CD4-positive, alpha-beta T cell (primary cell): ENCODE data around the gene ABCA13. TPM values are rescaled to one million over a fixed set of nuclear protein-coding genes. Genes with fewer than 3 reads are reported as not detected.
A peak's percentile ranks its signal among the peaks of the same experiment; 100 is the strongest.

Source experiments
- ATAC-seq: fragments of 200-7000 bp; cut with Tn5 transposase; one replicate; pipeline ENCODE4 v1.10.0; 2022; ENCODE audit warnings: mild to moderate bottlenecking; ENCODE audit not compliant: poor library complexity
- CTCF ChIA-PET: fragments of 350-600 bp; sonication (Branson Sonifier 250); formaldehyde crosslinking; loops from one replicate; lab custom pipeline; 2021; ENCODE audit warnings: antibody characterized with exemption, inconsistent platforms; lab: Charles Lee
- POLR2A ChIA-PET: fragments of 350-600 bp; sonication (Branson Sonifier 250); formaldehyde crosslinking; loops from one replicate; lab custom pipeline; 2021; ENCODE audit warnings: antibody characterized with exemption, inconsistent platforms; lab: Charles Lee
- DNase-seq, 14 experiments: peaks; one replicate each; pipeline ENCODE4 v3.0.0-alpha.2; 2013 to 2020; ENCODE audit warnings: mixed read lengths in 2 of 14
- H3K27ac ChIP-seq, 2 donors: one replicate each; pipeline versions ENCODE4 v1.5.1 to v1.7.0; 2013; ENCODE audit warnings: low read length in 2 of 2, low read depth in 1 of 2, mild to moderate bottlenecking in 1 of 2
- H3K27me3 ChIP-seq, 2 experiments: 1 replicate in 1 of 2; 2 replicates in 1 of 2; pipeline versions ENCODE4 v1.6.1 to v1.7.0; 2013; ENCODE audit warnings: low read length in 2 of 2, control low read depth in 1 of 2, mild to moderate bottlenecking in 1 of 2, moderate library complexity in 1 of 2; ENCODE audit not compliant: insufficient read depth in 2 of 2, control insufficient read depth in 1 of 2
- H3K36me3 ChIP-seq: one replicate; pipeline ENCODE4 v1.6.1; 2013; ENCODE audit warnings: low read length, control low read depth; ENCODE audit not compliant: insufficient read depth
- H3K4me1 ChIP-seq: one replicate; pipeline ENCODE4 v1.6.1; 2013; ENCODE audit warnings: low read length, control low read depth; ENCODE audit not compliant: insufficient read depth
- H3K4me3 ChIP-seq: one replicate; pipeline ENCODE4 v1.5.1; 2013; ENCODE audit warnings: mild to moderate bottlenecking, low read length, moderate library complexity
- H3K9me3 ChIP-seq, 2 experiments: 1 replicate in 1 of 2; 2 replicates in 1 of 2; pipeline versions ENCODE4 v1.6.1 to v1.7.0; 2013; ENCODE audit warnings: low read length in 2 of 2, mild to moderate bottlenecking in 2 of 2, control low read depth in 1 of 2, moderate library complexity in 1 of 2; ENCODE audit not compliant: control insufficient read depth in 1 of 2, insufficient read depth in 1 of 2
- H3K27ac Mint-ChIP-seq: one replicate; pipeline ENCODE4 v1.8.0; 2020; ENCODE audit warnings: mixed read lengths
- H3K27me3 Mint-ChIP-seq: one replicate; pipeline ENCODE4 v1.8.0; 2021; ENCODE audit warnings: mixed read lengths
- H3K36me3 Mint-ChIP-seq: one replicate; pipeline ENCODE4 v1.8.0; 2021; ENCODE audit warnings: low read depth, mixed read lengths
- H3K4me1 Mint-ChIP-seq: one replicate; pipeline ENCODE4 v1.8.0; 2021; ENCODE audit warnings: low read depth, mixed read lengths
- H3K4me3 Mint-ChIP-seq: one replicate; pipeline ENCODE4 v1.8.0; 2020; ENCODE audit warnings: mild to moderate bottlenecking, mixed read lengths
- H3K9me3 Mint-ChIP-seq: one replicate; pipeline ENCODE4 v1.8.0; 2020; ENCODE audit warnings: mixed read lengths
- CTCF ChIP-seq: fragments of 200-600 bp; IDR thresholded peaks from one replicate; pipeline ENCODE4 v1.8.0; 2022; ENCODE audit warnings: antibody characterized with exemption, mild to moderate bottlenecking
- intact Hi-C, 2 experiments: fragments of 100-400 bp; cut with DNase I in 1 of 2; cut with micrococcal nuclease in 1 of 2; formaldehyde crosslinking; loops; one replicate each; pipeline versions ENCODE4 v1.15.1 to v1.9.0; 2023 to 2025; cut with DNase I, micrococcal nuclease
- total RNA-seq, 174 experiments: library from RNA in 2 of 174; stranded (reverse) in 2 of 174; gene quantifications; one replicate each; pipeline ENCODE4 v1.2.3 and lab custom pipeline; 2021 to 2026

ABCA13 gene
- total RNA-seq, 2 experiments from 2014 or later, result not detected

GRCh38 chr7:48350515-48350914 lies 179.3 kb downstream of the ABCA13 start:
- CTCF ChIA-PET, result no interaction called here
- DNase-seq, result peak in 1 of 14 experiments; percentile 2
- H3K4me1 Mint-ChIP-seq, result no peaks in the 10 kb centered on the region

GRCh38 chr7:48351900-48352299 lies 180.6 kb downstream of the ABCA13 start:
- H3K36me3 ChIP-seq, result no peaks in the 10 kb centered on the region
- intact Hi-C loops, result no loop called here
- Mint-ChIP-seq H3K27me3 (peaks cover 4% of the 10 kb centered on the region), H3K4me1 (no peaks in the 10 kb centered on the region), H3K4me3 (no peak overlapping the region), H3K36me3 (no peaks in the 10 kb centered on the region), H3K27ac (no peak overlapping the region), H3K9me3 (no peaks in the 10 kb centered on the region)
- DNase-seq, result no peak
- H3K4me3 ChIP-seq, result no peak overlapping the region
- POLR2A ChIA-PET, result no interaction called here
- no peak overlapping the region for H3K27ac ChIP-seq
- peaks cover 0 to under 1% of the 10 kb centered on the region in 2 experiments for H3K9me3 ChIP-seq
- no peak for ATAC-seq
- TF ChIP-seq CTCF, result no peak
- peaks cover 0 to 2% of the 10 kb centered on the region in 2 experiments for H3K27me3 ChIP-seq
- CTCF ChIA-PET, result no interaction called here
- no peaks in the 10 kb centered on the region for H3K4me1 ChIP-seq

More at GRCh38 chr7:48350515-48350914, 179.3 kb downstream of the ABCA13 start:
- Histone ChIP-seq H3K9me3 (no peaks in the 10 kb centered on the region), H3K27ac (no peak overlapping the region), H3K4me1 (no peaks in the 10 kb centered on the region), H3K36me3 (no peaks in the 10 kb centered on the region), H3K4me3 (no peak overlapping the region), H3K27me3 (peaks cover 0 to 4% of the 10 kb centered on the region in 2 experiments)
- POLR2A ChIA-PET, result no interaction called here
- TF ChIP-seq CTCF, result no peak
- Mint-ChIP-seq H3K36me3 (no peaks in the 10 kb centered on the region), H3K27me3 (peaks cover 4% of the 10 kb centered on the region), H3K4me3 (no peak overlapping the region), H3K27ac (no peak overlapping the region), H3K9me3 (no peaks in the 10 kb centered on the region)
- intact Hi-C loops, result no loop called here
- no peak for ATAC-seq

GRCh38 chr7:48355346-48355745 lies 184.1 kb downstream of the ABCA13 start:
- POLR2A ChIA-PET, result no interaction called here
- no peak for ATAC-seq
- no peak overlapping the region for H3K27ac ChIP-seq
- no peaks in the 10 kb centered on the region for H3K27me3 ChIP-seq
- CTCF ChIA-PET, result no interaction called here
- H3K9me3 Mint-ChIP-seq, result no peaks in the 10 kb centered on the region
- peaks cover 0 to 5% of the 10 kb centered on the region in 2 experiments for H3K9me3 ChIP-seq
- H3K4me3 ChIP-seq, result no peak overlapping the region
- intact Hi-C loops, result no loop called here
- no peak overlapping the region for H3K4me3 Mint-ChIP-seq
- TF ChIP-seq CTCF, result no peak
- peaks cover 4% of the 10 kb centered on the region for H3K27me3 Mint-ChIP-seq
- no peaks in the 10 kb centered on the region for H3K36me3 ChIP-seq
- H3K4me1 ChIP-seq, result no peaks in the 10 kb centered on the region
- H3K27ac Mint-ChIP-seq, result no peak overlapping the region
- no peak for DNase-seq
- H3K4me1 Mint-ChIP-seq, result no peaks in the 10 kb centered on the region
- no peaks in the 10 kb centered on the region for H3K36me3 Mint-ChIP-seq
